Measurements from ENCODE around the gene SYTL4. TPM values are rescaled to one million over a fixed set of nuclear protein-coding genes. Genes with fewer than 3 reads are reported as not detected.

Gene SYTL4
- total RNA-seq, 1 experiment from 2014 or later, result 2.7 TPM

GRCh38 chrX:100685284-100685996 lies 46.5 kb downstream of the SYTL4 start:
- H4K20me1 ChIP-seq (ENCODE audit: low read length), result no peaks in the 10 kb centered on the region
- CTCF ChIA-PET, result interaction anchor here (0.6 to 1.6 kb wide), 6 partner anchors 14 to 135 kb away, joined by 3 to 46 read pairs (median 6); partner anchors contain the start of gene CSTF2
- no peak overlapping the region for H2AFZ ChIP-seq (ENCODE audit: low read length)
- ATAC-seq, result peak; percentile 85
- H3K4me3 ChIP-seq (ENCODE audit: low read length), result no peak overlapping the region
- H3K79me2 ChIP-seq (ENCODE audit: low read length), result no peaks in the 10 kb centered on the region
- no peaks in the 10 kb centered on the region for H3K36me3 ChIP-seq (ENCODE audit: low read depth, low read length)
- no peak overlapping the region for H3K27ac ChIP-seq (ENCODE audit: low read length)
- H3K4me2 ChIP-seq (ENCODE audit: low read length), result peak overlapping the region; percentile 35
- DNase-seq, result peak; percentile 86
- H3K4me1 ChIP-seq (ENCODE audit: insufficient read depth, low read length), result peaks cover 12% of the 10 kb centered on the region
- intact Hi-C loops (cut with micrococcal nuclease), result loop anchor here (1.0 to 10.0 kb wide), 3 partner anchors 15 to 171 kb away; no protein-coding TSS in a partner anchor
- BruUV-seq (replicated peaks), result no TSS peak
- TF ChIP-seq EZH2 (IDR thresholded peaks at IDR 0.05; ENCODE audit: low read length, unreplicated experiment), result no peak
- peak; percentile 96 for TF ChIP-seq CTCF (conservative IDR thresholded peaks at IDR 0.05; ENCODE audit: low read depth, low read length)
- no peaks in the 10 kb centered on the region for H3K9me3 ChIP-seq (ENCODE audit: low read length)
- H3K27me3 ChIP-seq (ENCODE audit: low read length), result no peaks in the 10 kb centered on the region
- no peaks in the 10 kb centered on the region for H3K9me2 ChIP-seq (replicated peaks; ENCODE audit: low read length)
- no peak overlapping the region for H3K9ac ChIP-seq (ENCODE audit: low read length)
- POLR2A ChIA-PET (ENCODE audit: unreplicated experiment), result interaction anchor here (0.6 kb wide), 2 partner anchors 716 to 811 kb away, joined by 3 read pairs; no protein-coding TSS in a partner anchor
- no peaks in the 10 kb centered on the region for H3F3A ChIP-seq (ENCODE audit: low read length, unreplicated experiment)

- H2AFZ ChIP-seq (ENCODE audit: low read length), result no peak overlapping the region
- H3K9me2 ChIP-seq (replicated peaks; ENCODE audit: low read length), result no peaks in the 10 kb centered on the region
- CTCF ChIA-PET, result interaction anchor here (2.0 kb wide), 1 partner anchor 85 kb away, joined by 9 read pairs; no protein-coding TSS in a partner anchor
- DNase-seq, result no peak
- POLR2A ChIA-PET (ENCODE audit: unreplicated experiment), result no interaction called here
- H3K4me2 ChIP-seq (ENCODE audit: low read length), result no peak overlapping the region
- no peak overlapping the region for H3K9ac ChIP-seq (ENCODE audit: low read length)
- TF ChIP-seq CTCF (conservative IDR thresholded peaks at IDR 0.05; ENCODE audit: low read depth, low read length) (no peak), EZH2 (IDR thresholded peaks at IDR 0.05; ENCODE audit: low read length, unreplicated experiment) (no peak), EZH2phosphoT487 (IDR thresholded peaks at IDR 0.05; ENCODE audit: borderline replicate concordance, low read length) (no peak)
- ATAC-seq, result no peak
- no peak overlapping the region for H3K4me3 ChIP-seq (ENCODE audit: low read length)
- H3K4me1 ChIP-seq (ENCODE audit: insufficient read depth, low read length), result peaks cover 11% of the 10 kb centered on the region
- no peak overlapping the region for H3K27ac ChIP-seq (ENCODE audit: low read length)
- H3K36me3 ChIP-seq (ENCODE audit: low read depth, low read length), result no peaks in the 10 kb centered on the region
- no peaks in the 10 kb centered on the region for H3K27me3 ChIP-seq (ENCODE audit: low read length)
- intact Hi-C loops (cut with micrococcal nuclease), result loop anchor here (10.0 kb wide), 1 partner anchor 168 kb away; no protein-coding TSS in a partner anchor
- no peaks in the 10 kb centered on the region for H4K20me1 ChIP-seq (ENCODE audit: low read length)
- H3F3A ChIP-seq (ENCODE audit: low read length, unreplicated experiment), result no peaks in the 10 kb centered on the region
- no peaks in the 10 kb centered on the region for H3K9me3 ChIP-seq (ENCODE audit: low read length)
- H3K79me2 ChIP-seq (ENCODE audit: low read length), result no peaks in the 10 kb centered on the region
- BruUV-seq (replicated peaks), result no TSS peak
Observed at GRCh38 chrX:100682939-100683338, 49.0 kb downstream of the SYTL4 start.

- ChIA-PET CTCF (no interaction called here), POLR2A (ENCODE audit: unreplicated experiment) (no interaction called here)
- Histone ChIP-seq H3K4me3 (ENCODE audit: low read length) (no peak overlapping the region), H4K20me1 (ENCODE audit: low read length) (no peaks in the 10 kb centered on the region), H3K9me2 (replicated peaks; ENCODE audit: low read length) (no peaks in the 10 kb centered on the region), H3K9ac (ENCODE audit: low read length) (no peak overlapping the region), H3F3A (ENCODE audit: low read length, unreplicated experiment) (no peaks in the 10 kb centered on the region), H3K27me3 (ENCODE audit: low read length) (no peaks in the 10 kb centered on the region), H3K79me2 (ENCODE audit: low read length) (no peaks in the 10 kb centered on the region), H3K36me3 (ENCODE audit: low read depth, low read length) (no peaks in the 10 kb centered on the region), H2AFZ (ENCODE audit: low read length) (no peak overlapping the region), H3K27ac (ENCODE audit: low read length) (no peak overlapping the region), H3K4me1 (ENCODE audit: insufficient read depth, low read length) (peaks cover 11% of the 10 kb centered on the region), H3K9me3 (ENCODE audit: low read length) (no peaks in the 10 kb centered on the region), H3K4me2 (ENCODE audit: low read length) (no peak overlapping the region)
- intact Hi-C loops (cut with micrococcal nuclease), result loop anchor here (10.0 kb wide), 1 partner anchor 167 kb away; no protein-coding TSS in a partner anchor
- DNase-seq, result no peak
- BruUV-seq (replicated peaks), result no TSS peak
- no peak for ATAC-seq
- no peak for TF ChIP-seq EZH2 (IDR thresholded peaks at IDR 0.05; ENCODE audit: low read length, unreplicated experiment)
- no peak for TF ChIP-seq CTCF (conservative IDR thresholded peaks at IDR 0.05; ENCODE audit: low read depth, low read length)
- no peak for TF ChIP-seq EZH2phosphoT487 (IDR thresholded peaks at IDR 0.05; ENCODE audit: borderline replicate concordance, low read length)
Observed at GRCh38 chrX:100681599-100681998, 50.3 kb downstream of the SYTL4 start.

All from PC-3 (cell line).